Duodenal mucosa (tissue), 2 donors: ENCODE measurements around the gene GSTA3.
"Not testable (repeated sequence)": the region's sequence is repeated elsewhere in the genome, so short reads cannot be mapped to it uniquely, and the experiment has no call there.

ENCODE experiments used
- H3K27ac ChIP-seq: one replicate; pipeline ENCODE4 v1.7.0; 2013; ENCODE audit warnings: low read depth, low read length
- H3K27me3 ChIP-seq, 2 donors: one replicate each; pipeline ENCODE4 v1.7.0; 2013; ENCODE audit warnings: low read length in 2 of 2, control low read depth in 1 of 2; ENCODE audit not compliant: insufficient read depth in 2 of 2, control insufficient read depth in 1 of 2
- H3K36me3 ChIP-seq, 2 donors: one replicate each; pipeline ENCODE4 v1.7.0; 2013; ENCODE audit warnings: low read length in 2 of 2, control low read depth in 1 of 2; ENCODE audit not compliant: insufficient read depth in 2 of 2, control insufficient read depth in 1 of 2
- H3K4me1 ChIP-seq, 2 donors: one replicate each; pipeline ENCODE4 v1.7.0; 2013; ENCODE audit warnings: low read length in 2 of 2, control low read depth in 1 of 2; ENCODE audit not compliant: insufficient read depth in 2 of 2, control insufficient read depth in 1 of 2
- H3K4me3 ChIP-seq, 2 donors: one replicate each; pipeline ENCODE4 v1.7.0; 2013; ENCODE audit warnings: low read length in 2 of 2, low read depth in 1 of 2
- H3K9ac ChIP-seq, 2 donors: one replicate each; pipeline ENCODE4 v1.7.0; 2013; ENCODE audit warnings: low read length in 2 of 2, low read depth in 1 of 2
- H3K9me3 ChIP-seq, 2 donors: one replicate each; pipeline ENCODE4 v1.7.0; 2013; ENCODE audit warnings: low read length in 2 of 2, control low read depth in 1 of 2; ENCODE audit not compliant: control insufficient read depth in 1 of 2

Gene GSTA3

DNA sequence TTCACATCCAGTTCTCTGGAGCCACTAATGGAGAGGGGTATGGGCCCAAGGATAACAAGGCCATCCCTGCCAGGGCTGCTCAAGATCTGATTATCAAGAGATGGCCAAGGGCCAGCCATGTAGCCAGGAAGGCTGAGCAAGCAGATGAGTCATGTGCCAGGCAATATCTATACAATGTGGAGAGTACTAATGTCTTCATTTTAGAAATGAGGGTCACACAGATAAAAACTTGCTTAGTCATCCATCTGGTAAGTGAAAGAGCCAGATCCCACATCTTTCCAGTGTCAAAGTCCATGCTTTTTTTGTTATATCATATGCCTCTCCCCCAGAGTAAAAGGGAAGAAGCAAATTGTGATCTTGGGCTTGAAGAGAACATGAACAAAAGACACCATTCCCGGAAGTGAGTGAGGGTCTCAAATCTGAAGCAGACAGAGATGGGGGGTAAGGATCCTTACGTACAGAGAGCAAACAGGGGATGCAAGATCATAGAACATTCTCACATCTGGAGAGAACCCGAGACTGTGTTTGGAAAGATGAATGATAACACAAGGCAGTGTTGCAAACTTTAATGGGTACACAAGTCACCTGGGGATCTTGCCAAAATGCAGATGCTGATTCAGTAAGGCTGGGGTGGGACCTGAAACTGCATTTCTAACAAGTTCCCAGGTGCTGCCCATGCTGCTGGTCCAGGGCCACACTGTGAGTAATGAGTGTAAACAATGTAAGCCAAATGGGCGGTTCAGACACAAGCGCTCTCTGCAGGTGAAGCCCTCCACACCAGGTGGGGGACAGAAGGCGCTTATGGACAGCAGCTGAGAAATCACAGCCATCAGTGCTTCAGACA is 20.0 kb upstream of the GSTA3 start:
- Histone ChIP-seq H3K4me1 (peaks cover 5 to 9% of the 10 kb centered on the region in 2 donors), H3K4me3 (no peak overlapping the region), H3K27me3 (no peaks in the 10 kb centered on the region), H3K36me3 (no peaks in the 10 kb centered on the region), H3K9me3 (no peaks in the 10 kb centered on the region), H3K9ac (no peak overlapping the region), H3K27ac (no peak overlapping the region)

DNA sequence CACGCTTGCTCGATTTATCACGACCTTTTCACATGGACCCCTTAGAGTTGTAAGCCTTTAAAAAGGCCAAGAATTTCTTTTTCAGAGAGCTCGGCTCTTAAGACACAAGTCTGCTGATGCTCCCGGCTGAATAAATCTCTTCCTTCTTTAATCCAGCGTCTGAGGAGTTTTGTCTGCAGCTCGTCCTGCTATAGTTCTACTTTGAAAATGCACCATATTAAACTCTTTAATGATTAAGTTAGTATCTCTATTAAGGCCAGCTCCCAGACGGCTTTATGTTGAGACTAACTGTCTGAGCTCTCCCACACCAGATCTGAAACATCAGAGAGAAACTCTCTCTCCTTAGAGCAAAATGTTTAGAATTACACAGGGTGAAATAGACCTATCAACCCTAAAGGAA is 18.0 kb upstream of the GSTA3 start:
- Histone ChIP-seq H3K27me3 (no peaks in the 10 kb centered on the region), H3K27ac (no peak overlapping the region), H3K9ac (no peak overlapping the region), H3K36me3 (no peaks in the 10 kb centered on the region), H3K9me3 (no peaks in the 10 kb centered on the region), H3K4me1 (peaks cover 5 to 9% of the 10 kb centered on the region in 2 donors), H3K4me3 (no peak overlapping the region)

DNA sequence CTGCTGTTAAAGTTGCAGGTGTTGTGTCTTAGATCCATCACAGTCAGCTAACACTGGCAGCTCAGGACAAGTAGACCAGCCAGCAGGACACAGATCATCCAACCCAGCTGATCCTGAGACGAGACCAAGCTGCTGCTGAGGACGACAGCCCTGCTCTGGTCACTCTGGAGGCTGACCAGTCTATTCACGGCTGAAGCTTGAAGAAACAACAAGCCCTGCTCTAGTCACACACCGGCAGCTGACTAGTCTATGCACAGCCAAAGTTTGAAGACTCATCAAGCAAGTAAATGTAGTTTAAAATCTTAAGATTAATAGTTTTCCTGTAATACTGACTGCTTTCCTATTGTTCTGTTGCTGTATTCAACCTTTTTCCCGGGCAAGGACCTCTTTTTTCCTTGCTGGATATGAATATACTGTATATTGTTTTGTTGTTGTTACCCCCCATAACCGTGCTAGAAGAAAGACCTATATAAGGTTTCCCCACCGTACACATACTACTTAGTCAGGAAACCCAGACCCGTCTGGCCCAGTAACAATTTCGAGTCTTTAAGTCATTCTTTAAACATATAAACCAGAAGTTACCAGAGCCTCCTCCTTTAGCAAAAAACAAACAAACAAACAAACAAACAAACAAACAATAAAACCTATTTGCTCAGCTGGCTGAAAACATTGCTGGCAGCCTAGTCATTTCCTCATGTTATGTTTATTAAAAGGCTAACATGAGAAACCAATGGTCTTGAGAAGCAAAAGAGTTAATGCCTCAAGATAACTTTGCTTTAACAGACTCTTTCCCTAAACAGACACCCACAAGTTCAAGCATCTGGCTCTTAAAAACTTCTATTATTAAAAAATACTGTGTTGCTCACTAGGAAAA is 16.7 kb upstream of the GSTA3 start:
- Histone ChIP-seq H3K27ac (no peak overlapping the region), H3K4me1 (peaks cover 5 to 9% of the 10 kb centered on the region in 2 donors)

DNA sequence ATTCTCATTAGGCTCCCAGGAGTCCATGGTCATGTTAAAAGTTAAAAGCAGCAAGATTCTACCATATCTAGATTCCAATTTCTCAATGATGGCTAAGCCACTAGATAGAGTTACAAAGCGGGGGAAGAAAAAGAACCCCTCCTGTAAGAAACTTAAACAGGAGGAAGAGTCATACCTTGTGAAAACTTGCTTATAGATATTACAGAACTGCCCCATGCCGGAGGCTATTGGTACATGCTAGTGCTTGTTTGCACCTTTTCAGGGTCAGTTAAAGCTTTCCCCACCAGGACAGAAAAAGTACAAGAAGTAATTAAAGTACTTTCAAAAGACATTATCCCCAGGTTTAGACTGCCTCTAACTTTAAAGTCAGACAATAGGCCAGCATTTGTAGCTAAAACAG is 15.5 kb upstream of the GSTA3 start:
- H3K4me3 ChIP-seq = no peak overlapping the region
- H3K27me3 ChIP-seq = no peaks in the 10 kb centered on the region
- peaks cover 5 to 9% of the 10 kb centered on the region in 2 donors for H3K4me1 ChIP-seq

More for the DNA sequence above, 16.7 kb upstream of the GSTA3 start:
- Histone ChIP-seq H3K27me3 (no peaks in the 10 kb centered on the region), H3K4me3 (no peak overlapping the region), H3K9me3 (no peaks in the 10 kb centered on the region), H3K9ac (no peak overlapping the region), H3K36me3 (no peaks in the 10 kb centered on the region)

DNA sequence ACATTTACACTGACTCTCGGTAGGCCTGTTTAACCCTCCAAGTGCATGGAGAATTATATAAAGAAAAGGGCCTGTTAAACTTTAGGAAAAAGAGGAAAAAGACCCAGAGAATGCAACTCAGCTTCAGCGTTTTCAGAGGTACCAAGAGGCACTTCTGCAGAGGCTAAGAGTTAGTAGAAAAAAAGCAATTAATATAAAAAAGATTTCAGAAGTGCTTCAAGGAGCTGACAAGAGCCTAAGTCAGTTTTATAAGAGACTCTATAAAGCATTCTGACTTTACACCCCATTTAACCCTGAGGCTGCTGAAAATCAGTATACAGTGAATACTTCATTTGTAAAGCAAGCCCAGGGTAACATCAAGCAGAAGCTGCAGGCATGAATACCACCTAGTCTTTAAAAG is 14.2 kb upstream of the GSTA3 start:
- H3K9ac ChIP-seq, H3K27me3 ChIP-seq, H3K4me1 ChIP-seq, H3K36me3 ChIP-seq, H3K9me3 ChIP-seq, H3K4me3 ChIP-seq, H3K27ac ChIP-seq: not testable (repeated sequence)

More for the DNA sequence above, 15.5 kb upstream of the GSTA3 start:
- Histone ChIP-seq H3K36me3 (no peaks in the 10 kb centered on the region), H3K9me3 (no peaks in the 10 kb centered on the region), H3K27ac (no peak overlapping the region), H3K9ac (no peak overlapping the region)

DNA sequence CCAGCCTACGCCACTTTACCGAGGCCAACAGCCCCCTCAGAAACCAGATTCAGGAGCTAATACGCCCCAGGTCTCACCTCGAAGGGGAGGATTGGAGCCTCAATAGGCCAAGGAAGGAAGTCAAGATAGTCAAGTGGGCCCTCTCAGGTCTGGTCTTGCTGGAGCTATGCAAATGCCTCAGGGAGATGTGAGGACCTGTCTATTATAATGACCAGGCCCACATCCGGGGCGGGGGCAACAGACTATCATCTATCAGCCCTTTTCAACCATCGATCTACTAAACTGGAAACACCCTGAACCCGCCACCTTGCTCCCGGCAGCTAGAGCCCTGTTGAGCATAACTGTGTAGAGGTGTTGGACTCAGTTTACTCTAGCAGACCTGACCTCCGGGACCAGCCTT is 12.7 kb upstream of the GSTA3 start:
- H3K27me3 ChIP-seq = no peaks in the 10 kb centered on the region
- H3K4me1 ChIP-seq = no peaks in the 10 kb centered on the region
- no peaks in the 10 kb centered on the region for H3K9me3 ChIP-seq
- H3K27ac ChIP-seq = no peak overlapping the region
- H3K4me3 ChIP-seq = no peak overlapping the region
- H3K9ac ChIP-seq = no peak overlapping the region
- no peaks in the 10 kb centered on the region for H3K36me3 ChIP-seq

DNA sequence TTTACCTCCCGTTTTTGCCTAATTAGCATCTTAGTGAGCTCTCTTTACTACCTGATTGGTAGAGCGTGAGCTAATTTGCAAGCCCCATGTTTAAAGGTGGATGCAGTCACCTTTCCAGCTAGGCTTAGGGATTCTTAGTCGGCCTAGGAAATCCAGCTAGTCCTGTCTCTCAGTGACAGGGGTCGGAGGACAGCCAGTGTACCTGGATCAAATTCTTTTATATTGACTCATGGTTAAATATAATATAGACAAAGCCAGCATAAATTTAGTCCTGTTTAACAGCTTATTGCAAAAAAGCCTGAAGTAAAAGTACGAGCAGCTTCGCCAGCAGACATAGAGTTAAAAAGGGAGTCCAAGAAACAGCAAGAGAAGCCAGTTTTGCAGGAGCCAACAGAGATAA is 12.2 kb upstream of the GSTA3 start:
- Histone ChIP-seq H3K27me3 (no peaks in the 10 kb centered on the region), H3K9me3 (no peaks in the 10 kb centered on the region), H3K4me3 (no peak overlapping the region), H3K27ac (no peak overlapping the region), H3K9ac (no peak overlapping the region), H3K36me3 (no peaks in the 10 kb centered on the region), H3K4me1 (no peaks in the 10 kb centered on the region)

DNA sequence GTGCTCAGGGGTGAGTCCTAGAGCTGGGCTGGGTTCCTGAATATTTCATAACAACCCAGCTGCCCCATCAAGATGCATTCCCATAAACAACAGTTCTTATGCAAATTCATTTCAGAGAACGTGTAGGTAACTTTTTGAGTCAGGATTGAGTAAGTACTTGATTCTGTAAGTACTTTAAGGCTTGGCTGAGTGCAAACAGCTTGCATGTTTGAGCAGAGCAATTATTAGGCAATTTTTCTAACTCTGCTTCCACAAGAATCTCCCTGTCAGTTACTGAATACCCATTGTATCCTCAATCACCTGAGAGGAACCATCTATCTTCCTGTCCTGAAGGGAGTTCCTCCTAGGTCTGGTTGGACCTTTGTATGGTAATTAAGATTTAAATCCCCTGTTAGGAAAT is 10.0 kb upstream of the GSTA3 start:
- not testable (repeated sequence) for H3K9me3 ChIP-seq, H3K27ac ChIP-seq, H3K4me1 ChIP-seq, H3K4me3 ChIP-seq, H3K9ac ChIP-seq, H3K36me3 ChIP-seq, H3K27me3 ChIP-seq

DNA sequence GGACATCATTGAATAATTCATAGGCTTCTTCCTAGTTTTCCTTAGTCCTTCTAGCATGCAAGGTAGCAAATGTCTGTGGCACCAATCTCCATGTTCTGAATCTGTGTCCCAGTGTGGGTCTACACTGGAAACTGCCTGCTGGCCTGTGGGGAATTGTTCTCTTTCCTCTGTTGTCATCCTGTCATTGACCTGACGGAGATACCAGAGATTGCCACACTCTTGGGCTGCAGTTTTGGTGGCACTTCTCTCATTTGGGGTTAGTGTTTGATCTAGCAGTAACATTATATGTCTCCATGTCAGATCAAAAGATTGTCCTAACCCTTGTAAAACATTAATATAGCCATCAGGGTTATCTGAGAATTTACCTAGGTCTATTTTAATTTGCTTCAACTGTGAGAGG is 9.3 kb upstream of the GSTA3 start:
- not testable (repeated sequence) for H3K4me1 ChIP-seq, H3K9me3 ChIP-seq, H3K9ac ChIP-seq, H3K27me3 ChIP-seq, H3K36me3 ChIP-seq, H3K27ac ChIP-seq, H3K4me3 ChIP-seq

DNA sequence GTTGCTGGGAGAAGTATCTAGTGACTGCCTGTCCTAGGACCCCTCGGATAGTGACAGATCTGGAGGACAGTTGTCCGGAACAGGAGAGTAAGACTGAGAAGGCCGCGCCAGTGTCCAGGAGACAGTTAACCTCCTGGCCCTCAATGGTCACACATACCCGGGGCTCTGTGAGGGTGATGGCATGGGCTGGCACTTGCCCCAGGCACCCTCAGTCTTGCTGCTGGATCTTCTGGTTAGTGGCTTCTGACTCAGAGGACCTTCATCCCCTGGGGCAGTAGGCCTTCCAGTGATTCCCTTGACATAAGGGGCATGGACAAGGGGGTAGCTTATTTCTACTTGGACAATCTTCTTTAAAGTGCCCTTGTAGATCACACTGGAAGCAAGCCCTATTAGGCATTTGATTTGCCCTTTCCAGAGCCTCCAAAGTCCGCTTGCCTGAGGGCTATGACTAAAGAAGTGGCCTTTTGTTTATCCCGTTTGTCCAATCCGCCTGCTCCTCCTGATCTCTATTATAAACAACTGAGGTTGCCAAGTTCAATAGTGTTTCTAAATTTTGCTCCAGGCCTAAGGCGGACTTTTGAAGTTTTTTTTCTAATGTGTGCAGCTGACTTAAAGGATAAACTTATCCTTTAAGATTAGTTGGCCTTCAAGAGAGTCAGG is 8.7 kb upstream of the GSTA3 start:
- not testable (repeated sequence) for H3K4me1 ChIP-seq, H3K36me3 ChIP-seq, H3K9ac ChIP-seq, H3K27ac ChIP-seq, H3K27me3 ChIP-seq, H3K9me3 ChIP-seq, H3K4me3 ChIP-seq
